Thoracic aorta (tissue), 2 donors: ENCODE measurements around the gene NFKB2. TPM values are rescaled to one million over a fixed set of nuclear protein-coding genes. Genes with fewer than 3 reads are reported as not detected.

Source experiments
- ATAC-seq: fragments of 150-250 bp; one replicate; pipeline ENCODE4 v1.8.0; 2017; ENCODE audit warnings: low read depth; ENCODE audit not compliant: insufficient number of reproducible peaks, low FRiP score
- DNase-seq: peaks from one replicate; pipeline ENCODE4 v3.0.0-alpha.2; 2020; ENCODE audit warnings: low spot score
- H3K27ac ChIP-seq, 2 donors: fragments of 200-600 bp; sonication (generic); 1 replicate in 1 of 2; 2 replicates in 1 of 2; pipeline ENCODE4 v1.5.1; 2016; ENCODE audit warnings: mild to moderate bottlenecking in 2 of 2, moderate library complexity in 2 of 2
- H3K27me3 ChIP-seq: fragments of 200-600 bp; sonication (generic); replicated peaks from 2 replicates; pipeline ENCODE4 v1.6.0; 2016; ENCODE audit warnings: mild to moderate bottlenecking; ENCODE audit not compliant: insufficient read depth
- H3K36me3 ChIP-seq: fragments of 200-600 bp; sonication (generic); one replicate; pipeline ENCODE4 v1.5.1; 2016
- H3K4me1 ChIP-seq, 2 donors: fragments of 200-600 bp; sonication (generic); 1 replicate in 1 of 2; 2 replicates in 1 of 2; pipeline versions ENCODE4 v1.5.1 to v1.6.0; 2016; ENCODE audit warnings: low read depth in 2 of 2, mild to moderate bottlenecking in 1 of 2; ENCODE audit not compliant: control insufficient read depth in 1 of 2
- H3K4me3 ChIP-seq: fragments of 200-600 bp; sonication (generic); 2 replicates; pipeline ENCODE4 v1.5.1; 2016; ENCODE audit warnings: mild to moderate bottlenecking
- H3K9me3 ChIP-seq: fragments of 200-600 bp; sonication (generic); 2 replicates; pipeline ENCODE4 v1.5.1; 2016
- total RNA-seq, 2 donors: library from RNA; depleted of rRNA; stranded (reverse); fragments of >200 nt; gene quantifications; one replicate each; pipeline versions ENCODE4 v1.1.0 to v1.2.3, GENCODE V29; 2016
- TF ChIP-seq, protein P1 (sequence below): fragments of 200-600 bp; sonication (generic); IDR thresholded peaks from one replicate; pipeline ENCODE4 v1.5.1; 2019; ENCODE audit warnings: antibody characterized with exemption

The NFKB2 gene
- total RNA-seq, 2 donors from 2014 or later, result 26.8 to 40.9 TPM

DNA sequence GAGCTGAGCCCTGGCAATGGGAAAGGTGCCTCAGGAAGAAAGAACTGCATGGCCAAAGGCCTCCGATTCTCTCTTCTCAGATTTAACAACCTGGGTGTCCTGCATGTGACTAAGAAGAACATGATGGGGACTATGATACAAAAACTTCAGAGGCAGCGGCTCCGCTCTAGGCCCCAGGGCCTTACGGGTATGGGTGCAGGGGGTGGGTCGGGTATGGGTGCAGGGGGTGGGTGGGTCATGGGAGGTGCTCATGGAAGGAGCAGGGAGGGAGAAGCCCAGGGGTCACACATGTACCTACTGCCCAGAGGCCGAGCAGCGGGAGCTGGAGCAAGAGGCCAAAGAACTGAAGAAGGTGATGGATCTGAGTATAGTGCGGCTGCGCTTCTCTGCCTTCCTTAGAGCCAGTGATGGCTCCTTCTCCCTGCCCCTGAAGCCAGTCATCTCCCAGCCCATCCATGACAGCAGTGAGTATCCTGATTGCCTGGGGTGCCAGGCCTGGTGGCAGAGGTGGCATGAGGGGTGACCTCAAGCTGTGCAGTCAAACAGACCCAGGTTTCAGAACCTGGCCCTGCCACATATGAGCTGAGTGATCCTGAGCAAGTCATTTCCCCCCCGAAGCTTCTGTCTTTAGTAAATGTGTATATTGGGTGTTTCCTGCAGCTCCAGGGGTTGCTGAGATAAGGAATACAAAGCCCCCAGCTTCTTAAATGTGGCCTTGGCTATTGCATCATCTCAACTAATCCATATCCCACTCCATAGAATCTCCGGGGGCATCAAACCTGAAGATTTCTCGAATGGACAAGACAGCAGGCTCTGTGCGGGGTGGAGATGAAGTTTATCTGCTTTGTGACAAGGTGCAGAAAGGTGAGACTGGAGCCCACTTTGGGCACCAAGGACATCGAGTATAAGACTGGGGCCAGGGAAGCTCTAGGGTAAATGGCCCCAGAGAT lies 2.0 kb downstream of the NFKB2 start:
- H3K4me1 ChIP-seq, result peaks cover 15 to 34% of the 10 kb centered on the region in 2 donors
- TF ChIP-seq, protein P1, sequence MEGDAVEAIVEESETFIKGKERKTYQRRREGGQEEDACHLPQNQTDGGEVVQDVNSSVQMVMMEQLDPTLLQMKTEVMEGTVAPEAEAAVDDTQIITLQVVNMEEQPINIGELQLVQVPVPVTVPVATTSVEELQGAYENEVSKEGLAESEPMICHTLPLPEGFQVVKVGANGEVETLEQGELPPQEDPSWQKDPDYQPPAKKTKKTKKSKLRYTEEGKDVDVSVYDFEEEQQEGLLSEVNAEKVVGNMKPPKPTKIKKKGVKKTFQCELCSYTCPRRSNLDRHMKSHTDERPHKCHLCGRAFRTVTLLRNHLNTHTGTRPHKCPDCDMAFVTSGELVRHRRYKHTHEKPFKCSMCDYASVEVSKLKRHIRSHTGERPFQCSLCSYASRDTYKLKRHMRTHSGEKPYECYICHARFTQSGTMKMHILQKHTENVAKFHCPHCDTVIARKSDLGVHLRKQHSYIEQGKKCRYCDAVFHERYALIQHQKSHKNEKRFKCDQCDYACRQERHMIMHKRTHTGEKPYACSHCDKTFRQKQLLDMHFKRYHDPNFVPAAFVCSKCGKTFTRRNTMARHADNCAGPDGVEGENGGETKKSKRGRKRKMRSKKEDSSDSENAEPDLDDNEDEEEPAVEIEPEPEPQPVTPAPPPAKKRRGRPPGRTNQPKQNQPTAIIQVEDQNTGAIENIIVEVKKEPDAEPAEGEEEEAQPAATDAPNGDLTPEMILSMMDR, result no peak
- no peak overlapping the region for H3K4me3 ChIP-seq
- ATAC-seq (no peak), DNase-seq (no peak)
- no peak overlapping the region for H3K27ac ChIP-seq
- no peaks in the 10 kb centered on the region for H3K9me3 ChIP-seq
- peaks cover 11% of the 10 kb centered on the region for H3K36me3 ChIP-seq
- no peaks in the 10 kb centered on the region for H3K27me3 ChIP-seq

DNA sequence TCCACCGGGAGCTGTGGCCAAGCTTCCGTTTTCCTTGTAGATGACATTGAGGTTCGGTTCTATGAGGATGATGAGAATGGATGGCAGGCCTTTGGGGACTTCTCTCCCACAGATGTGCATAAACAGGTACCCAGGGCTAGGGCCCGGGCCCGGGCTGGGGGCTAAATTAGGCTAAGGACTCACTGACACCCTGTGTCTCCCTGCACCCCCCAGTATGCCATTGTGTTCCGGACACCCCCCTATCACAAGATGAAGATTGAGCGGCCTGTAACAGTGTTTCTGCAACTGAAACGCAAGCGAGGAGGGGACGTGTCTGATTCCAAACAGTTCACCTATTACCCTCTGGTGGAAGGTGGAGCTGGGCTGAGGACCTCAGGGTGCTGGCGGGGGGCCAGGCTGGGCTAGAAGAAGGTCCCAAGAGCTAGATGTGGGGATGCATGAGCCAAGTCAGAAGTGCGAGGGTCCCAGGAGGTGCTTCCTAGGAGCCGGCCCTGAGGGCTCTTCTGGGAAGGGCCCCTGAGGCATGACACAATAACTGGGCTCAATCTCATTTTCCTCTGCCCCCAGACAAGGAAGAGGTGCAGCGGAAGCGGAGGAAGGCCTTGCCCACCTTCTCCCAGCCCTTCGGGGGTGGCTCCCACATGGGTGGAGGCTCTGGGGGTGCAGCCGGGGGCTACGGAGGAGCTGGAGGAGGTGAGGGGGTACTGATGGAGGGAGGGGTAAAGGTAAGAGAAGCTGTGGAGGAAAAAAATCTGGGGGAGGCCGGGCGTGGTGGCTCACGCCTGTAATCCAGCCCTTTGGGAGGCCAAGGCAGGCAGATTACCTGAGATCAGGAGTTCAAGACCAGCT lies 2.9 kb downstream of the NFKB2 start:
- Histone ChIP-seq H3K27me3 (no peaks in the 10 kb centered on the region), H3K4me3 (peak overlapping the region; percentile 85), H3K27ac (peak overlapping the region in 1 of 2 donors; percentile 73), H3K36me3 (peaks cover 12% of the 10 kb centered on the region), H3K9me3 (no peaks in the 10 kb centered on the region), H3K4me1 (peaks cover 15 to 31% of the 10 kb centered on the region in 2 donors)
- ATAC-seq (no peak), DNase-seq (no peak)
- TF ChIP-seq, protein P1, result no peak

DNA sequence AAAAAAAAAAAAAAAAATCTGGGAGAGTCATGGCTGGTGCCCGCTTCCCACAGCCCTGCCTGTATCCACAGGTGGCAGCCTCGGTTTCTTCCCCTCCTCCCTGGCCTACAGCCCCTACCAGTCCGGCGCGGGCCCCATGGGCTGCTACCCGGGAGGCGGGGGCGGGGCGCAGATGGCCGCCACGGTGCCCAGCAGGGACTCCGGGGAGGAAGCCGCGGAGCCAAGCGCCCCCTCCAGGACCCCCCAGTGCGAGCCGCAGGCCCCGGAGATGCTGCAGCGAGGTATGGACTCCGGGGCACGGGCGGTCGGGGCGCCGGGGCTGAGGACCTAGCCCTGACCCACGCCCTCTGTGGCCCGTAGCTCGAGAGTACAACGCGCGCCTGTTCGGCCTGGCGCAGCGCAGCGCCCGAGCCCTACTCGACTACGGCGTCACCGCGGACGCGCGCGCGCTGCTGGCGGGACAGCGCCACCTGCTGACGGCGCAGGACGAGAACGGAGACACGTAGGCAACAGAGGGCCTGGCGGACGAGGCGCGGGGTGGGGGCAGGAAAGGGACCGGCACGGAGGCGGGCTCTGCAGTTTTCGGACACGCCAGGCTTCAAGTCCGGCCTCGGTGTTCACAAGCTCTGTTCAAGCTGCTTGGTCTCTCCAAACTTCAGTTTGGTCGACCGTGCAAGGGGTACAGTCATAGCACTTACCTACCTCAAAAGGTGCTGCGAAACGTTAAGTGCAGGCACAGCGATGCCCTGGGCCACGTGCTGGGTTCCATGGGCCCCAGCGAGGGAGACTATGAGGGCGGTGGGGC lies 3.9 kb downstream of the NFKB2 start:
- Histone ChIP-seq H3K4me3 (peak overlapping the region; percentile 85), H3K27ac (peak overlapping the region; percentile 73 to 75), H3K27me3 (no peaks in the 10 kb centered on the region), H3K4me1 (peaks cover 12 to 27% of the 10 kb centered on the region in 2 donors), H3K36me3 (peaks cover 12% of the 10 kb centered on the region), H3K9me3 (no peaks in the 10 kb centered on the region)
- peak; percentile 46 for DNase-seq
- ATAC-seq, result peak; percentile 14
- TF ChIP-seq, protein P1, result peak; percentile 91

DNA sequence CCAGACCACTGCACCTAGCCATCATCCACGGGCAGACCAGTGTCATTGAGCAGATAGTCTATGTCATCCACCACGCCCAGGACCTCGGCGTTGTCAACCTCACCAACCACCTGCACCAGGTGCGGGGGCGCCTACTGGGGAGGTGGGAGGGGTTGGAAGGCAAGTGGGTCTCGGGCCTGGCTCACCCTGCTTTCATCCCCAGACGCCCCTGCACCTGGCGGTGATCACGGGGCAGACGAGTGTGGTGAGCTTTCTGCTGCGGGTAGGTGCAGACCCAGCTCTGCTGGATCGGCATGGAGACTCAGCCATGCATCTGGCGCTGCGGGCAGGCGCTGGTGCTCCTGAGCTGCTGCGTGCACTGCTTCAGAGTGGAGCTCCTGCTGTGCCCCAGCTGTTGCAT lies 4.6 kb downstream of the NFKB2 start:
- Histone ChIP-seq H3K4me3 (peak overlapping the region; percentile 85), H3K4me1 (peaks cover 12 to 27% of the 10 kb centered on the region in 2 donors), H3K27me3 (no peaks in the 10 kb centered on the region), H3K27ac (no peak overlapping the region), H3K36me3 (peaks cover 12% of the 10 kb centered on the region), H3K9me3 (no peaks in the 10 kb centered on the region)
- DNase-seq, result no peak
- no peak for ATAC-seq
- TF ChIP-seq, protein P1, result no peak
